ENCODE data around the gene COL6A5. TPM values are rescaled to one million over a fixed set of nuclear protein-coding genes. Genes with fewer than 3 reads are reported as not detected.

Gene COL6A5
- polyA plus RNA-seq, result 1 to 10 TPM in 1 of 4 donors, under 1 TPM in 1, not detected in 2; 0.01 to 2.5 TPM
- long read RNA-seq, donor 1, result 0 reads
- long read RNA-seq, donor 2, result 0 reads
- long read RNA-seq, donor 3, result 0 reads
- long read RNA-seq, donor 4, result 0 reads
- long read RNA-seq, donor 5, result 0 reads
- long read RNA-seq, donor 6, result 0 reads
- long read RNA-seq, donor 7, result 0 reads
- long read RNA-seq, donor 8, result 0 reads
- long read RNA-seq, donor 9, result 0 reads
- long read RNA-seq, donor 10, result 0 reads

GRCh38 chr3:130345487-130346079 lies at the start of gene COL6A5:
TSS of gene COL6A5 (plus strand) at chr3:130345672. CDS start at chr3:130373639, 27,967 bp downstream.
- Histone ChIP-seq H3K27me3 (ENCODE audit: control insufficient read depth in 3 of 3, insufficient read depth in 3 of 3, low read length in 3 of 3) (peaks cover 4 to 22% (median 12%) of the 10 kb centered on the region in 3 donors), H3K9me3 (ENCODE audit: control insufficient read depth in 2 of 2, insufficient read depth in 1 of 2, low read depth in 1 of 2, low read length in 1 of 2) (no peaks in the 10 kb centered on the region), H3K4me3 (ENCODE audit: low read depth in 1 of 3, low read length in 3 of 3) (no peak within 1 kb of the TSS), H3K27ac (ENCODE audit: low read depth in 1 of 3, low read length in 2 of 3) (no peak within 1 kb of the TSS), H3K4me1 (ENCODE audit: control insufficient read depth in 3 of 3, insufficient read depth in 2 of 3, low read depth in 1 of 3, low read length in 2 of 3) (no peaks in the 10 kb centered on the region), H3K36me3 (ENCODE audit: control insufficient read depth in 3 of 3, insufficient read depth in 2 of 3, low read depth in 1 of 3, low read length in 3 of 3) (no peaks in the 10 kb centered on the region)
- FAIRE-seq (no peak), DNase-seq (peak in 1 of 2 donors; percentile 4)
- WGBS, 3 donors, result 3 to 15% (median 13%) methylated on average over 27 to 41 of the region's 41 CpGs

GRCh38 chr3:130299531-130299930 lies 45.9 kb upstream of the COL6A5 start:
- no peak for FAIRE-seq

GRCh38 chr3:130300888-130301287 lies 44.6 kb upstream of the COL6A5 start:
- no peak overlapping the region for H3K27ac ChIP-seq (ENCODE audit: low read depth in 1 of 3, low read length in 2 of 3)
- H3K36me3 ChIP-seq (ENCODE audit: control insufficient read depth in 3 of 3, insufficient read depth in 2 of 3, low read depth in 1 of 3, low read length in 3 of 3), result no peaks in the 10 kb centered on the region
- H3K27me3 ChIP-seq (ENCODE audit: control insufficient read depth in 3 of 3, insufficient read depth in 3 of 3, low read length in 3 of 3), result no peaks in the 10 kb centered on the region
- DNase-seq (no peak), FAIRE-seq (no peak)
- H3K4me3 ChIP-seq (ENCODE audit: low read depth in 1 of 3, low read length in 3 of 3), result no peak overlapping the region
- WGBS, 3 donors, result 86 to 91% (median 91%) methylated on average over 11 of the region's 11 CpGs
- H3K9me3 ChIP-seq (ENCODE audit: control insufficient read depth in 2 of 2, insufficient read depth in 1 of 2, low read depth in 1 of 2, low read length in 1 of 2), result peaks cover 0 to 1% of the 10 kb centered on the region in 2 donors
- no peaks in the 10 kb centered on the region for H3K4me1 ChIP-seq (ENCODE audit: control insufficient read depth in 3 of 3, insufficient read depth in 2 of 3, low read depth in 1 of 3, low read length in 2 of 3)

More at GRCh38 chr3:130299531-130299930, 45.9 kb upstream of the COL6A5 start:
- Histone ChIP-seq H3K27ac (ENCODE audit: low read depth in 1 of 3, low read length in 2 of 3) (no peak overlapping the region), H3K27me3 (ENCODE audit: control insufficient read depth in 3 of 3, insufficient read depth in 3 of 3, low read length in 3 of 3) (no peaks in the 10 kb centered on the region), H3K4me3 (ENCODE audit: low read depth in 1 of 3, low read length in 3 of 3) (no peak overlapping the region), H3K4me1 (ENCODE audit: control insufficient read depth in 3 of 3, insufficient read depth in 2 of 3, low read depth in 1 of 3, low read length in 2 of 3) (no peaks in the 10 kb centered on the region), H3K36me3 (ENCODE audit: control insufficient read depth in 3 of 3, insufficient read depth in 2 of 3, low read depth in 1 of 3, low read length in 3 of 3) (no peaks in the 10 kb centered on the region), H3K9me3 (ENCODE audit: control insufficient read depth in 2 of 2, insufficient read depth in 1 of 2, low read depth in 1 of 2, low read length in 1 of 2) (peaks cover 0 to 1% of the 10 kb centered on the region in 2 donors)
- 46 to 58% (median 55%) methylated on average over 2 of the region's 2 CpGs for WGBS, 3 donors
- DNase-seq, result no peak

GRCh38 chr3:130310109-130310508 lies 35.4 kb upstream of the COL6A5 start:
- no peaks in the 10 kb centered on the region for H3K4me1 ChIP-seq (ENCODE audit: control insufficient read depth in 3 of 3, insufficient read depth in 2 of 3, low read depth in 1 of 3, low read length in 2 of 3)
- no peak overlapping the region for H3K27ac ChIP-seq (ENCODE audit: low read depth in 1 of 3, low read length in 2 of 3)
- WGBS, 3 donors, result 57 to 74% (median 70%) methylated on average over 4 of the region's 4 CpGs

GRCh38 chr3:130312374-130312773 lies 33.1 kb upstream of the COL6A5 start:
- no peaks in the 10 kb centered on the region for H3K4me1 ChIP-seq (ENCODE audit: control insufficient read depth in 3 of 3, insufficient read depth in 2 of 3, low read depth in 1 of 3, low read length in 2 of 3)
- H3K27ac ChIP-seq (ENCODE audit: low read depth in 1 of 3, low read length in 2 of 3), result no peak overlapping the region
- H3K36me3 ChIP-seq (ENCODE audit: control insufficient read depth in 3 of 3, insufficient read depth in 2 of 3, low read depth in 1 of 3, low read length in 3 of 3), result no peaks in the 10 kb centered on the region
- DNase-seq, result no peak
- H3K9me3 ChIP-seq (ENCODE audit: control insufficient read depth in 2 of 2, insufficient read depth in 1 of 2, low read depth in 1 of 2, low read length in 1 of 2), result no peaks in the 10 kb centered on the region
- peaks cover 0 to 2% (median 0%) of the 10 kb centered on the region in 3 donors for H3K27me3 ChIP-seq (ENCODE audit: control insufficient read depth in 3 of 3, insufficient read depth in 3 of 3, low read length in 3 of 3)
- FAIRE-seq, result no peak
- no peak overlapping the region for H3K4me3 ChIP-seq (ENCODE audit: low read depth in 1 of 3, low read length in 3 of 3)

More at GRCh38 chr3:130310109-130310508, 35.4 kb upstream of the COL6A5 start:
- no peaks in the 10 kb centered on the region for H3K27me3 ChIP-seq (ENCODE audit: control insufficient read depth in 3 of 3, insufficient read depth in 3 of 3, low read length in 3 of 3)
- no peak for FAIRE-seq
- no peaks in the 10 kb centered on the region for H3K36me3 ChIP-seq (ENCODE audit: control insufficient read depth in 3 of 3, insufficient read depth in 2 of 3, low read depth in 1 of 3, low read length in 3 of 3)
- no peak overlapping the region for H3K4me3 ChIP-seq (ENCODE audit: low read depth in 1 of 3, low read length in 3 of 3)
- H3K9me3 ChIP-seq (ENCODE audit: control insufficient read depth in 2 of 2, insufficient read depth in 1 of 2, low read depth in 1 of 2, low read length in 1 of 2), result no peaks in the 10 kb centered on the region
- no peak for DNase-seq

- Histone ChIP-seq H3K27me3 (ENCODE audit: control insufficient read depth in 3 of 3, insufficient read depth in 3 of 3, low read length in 3 of 3) (peaks cover 0 to 2% (median 0%) of the 10 kb centered on the region in 3 donors), H3K4me1 (ENCODE audit: control insufficient read depth in 3 of 3, insufficient read depth in 2 of 3, low read depth in 1 of 3, low read length in 2 of 3) (no peaks in the 10 kb centered on the region), H3K36me3 (ENCODE audit: control insufficient read depth in 3 of 3, insufficient read depth in 2 of 3, low read depth in 1 of 3, low read length in 3 of 3) (no peaks in the 10 kb centered on the region), H3K27ac (ENCODE audit: low read depth in 1 of 3, low read length in 2 of 3) (no peak overlapping the region), H3K9me3 (ENCODE audit: control insufficient read depth in 2 of 2, insufficient read depth in 1 of 2, low read depth in 1 of 2, low read length in 1 of 2) (no peaks in the 10 kb centered on the region), H3K4me3 (ENCODE audit: low read depth in 1 of 3, low read length in 3 of 3) (no peak overlapping the region)
- FAIRE-seq (no peak), DNase-seq (peak in 1 of 2 donors; percentile 8)
- WGBS, 3 donors, result 35 to 62% (median 55%) methylated on average over 2 of the region's 2 CpGs
Observed at GRCh38 chr3:130316169-130316568, 29.3 kb upstream of the COL6A5 start.

GRCh38 chr3:130323503-130323902 lies 22.0 kb upstream of the COL6A5 start:
- H3K9me3 ChIP-seq (ENCODE audit: control insufficient read depth in 2 of 2, insufficient read depth in 1 of 2, low read depth in 1 of 2, low read length in 1 of 2), result no peaks in the 10 kb centered on the region
- no peaks in the 10 kb centered on the region for H3K27me3 ChIP-seq (ENCODE audit: control insufficient read depth in 3 of 3, insufficient read depth in 3 of 3, low read length in 3 of 3)
- no peak overlapping the region for H3K27ac ChIP-seq (ENCODE audit: low read depth in 1 of 3, low read length in 2 of 3)
- H3K4me1 ChIP-seq (ENCODE audit: control insufficient read depth in 3 of 3, insufficient read depth in 2 of 3, low read depth in 1 of 3, low read length in 2 of 3), result no peaks in the 10 kb centered on the region
- no peak for FAIRE-seq
- H3K36me3 ChIP-seq (ENCODE audit: control insufficient read depth in 3 of 3, insufficient read depth in 2 of 3, low read depth in 1 of 3, low read length in 3 of 3), result no peaks in the 10 kb centered on the region
- no peak for DNase-seq
- no peak overlapping the region for H3K4me3 ChIP-seq (ENCODE audit: low read depth in 1 of 3, low read length in 3 of 3)
- 92 to 96% (median 96%) methylated on average over 1 of the region's 1 CpG for WGBS, 3 donors

- 73 to 82% (median 81%) methylated on average over 1 of the region's 1 CpG for WGBS, 3 donors
- Histone ChIP-seq H3K9me3 (ENCODE audit: control insufficient read depth in 2 of 2, insufficient read depth in 1 of 2, low read depth in 1 of 2, low read length in 1 of 2) (peaks cover 0 to 5% of the 10 kb centered on the region in 2 donors), H3K36me3 (ENCODE audit: control insufficient read depth in 3 of 3, insufficient read depth in 2 of 3, low read depth in 1 of 3, low read length in 3 of 3) (no peaks in the 10 kb centered on the region), H3K4me1 (ENCODE audit: control insufficient read depth in 3 of 3, insufficient read depth in 2 of 3, low read depth in 1 of 3, low read length in 2 of 3) (no peaks in the 10 kb centered on the region), H3K4me3 (ENCODE audit: low read depth in 1 of 3, low read length in 3 of 3) (no peak overlapping the region), H3K27ac (ENCODE audit: low read depth in 1 of 3, low read length in 2 of 3) (no peak overlapping the region), H3K27me3 (ENCODE audit: control insufficient read depth in 3 of 3, insufficient read depth in 3 of 3, low read length in 3 of 3) (peaks cover 3 to 14% (median 6%) of the 10 kb centered on the region in 3 donors)
- FAIRE-seq (no peak), DNase-seq (no peak)
Observed at GRCh38 chr3:130340766-130341165, 4.7 kb upstream of the COL6A5 start.

Data from small intestine (tissue), 16 donors.